ENCODE results near the gene POLR3GL. TPM values are rescaled to one million over a fixed set of nuclear protein-coding genes. Genes with fewer than 3 reads are reported as not detected.
A peak's percentile ranks its signal among the peaks of the same experiment; 100 is the strongest.

POLR3GL gene
- total RNA-seq, 6 experiments from 2014 or later: 8.4 to 14.3 (median 11.9) TPM

- ATAC-seq (no peak), DNase-seq (peak in 1 of 3 donors; percentile 40)
- Histone ChIP-seq H3K27ac (peak overlapping the region; percentile 88 to 98 (median 92)), H3K36me3 (peaks cover 0 to 29% (median 23%) of the 10 kb centered on the region in 4 donors), H3K4me3 (peak overlapping the region in 2 of 3 donors; percentile 83 to 91), H3K4me1 (peaks cover 0 to 54% (median 21%) of the 10 kb centered on the region in 4 donors), H3K9me3 (no peaks in the 10 kb centered on the region), H3K27me3 (no peaks in the 10 kb centered on the region)
- intact Hi-C loops (cut with DNase I): no loop called here
- no peak for TF ChIP-seq POLR2A (IDR thresholded peaks at IDR 0.05)
- TF ChIP-seq CTCF (IDR thresholded peaks at IDR 0.05): no peak
- WGBS (ENCODE audit: insufficient coverage, low coverage, low lambda C conversion rate, missing lambda C conversion rate): 1% methylated on average over 3 of the region's 3 CpGs
Measured at GRCh38 chr1:145997718-145998023, 33.2 kb downstream of the POLR3GL start.

GRCh38 chr1:145999321-146000024 lies 35.0 kb downstream of the POLR3GL start:
- peak; percentile 51 to 81 (median 67) for DNase-seq
- TF ChIP-seq POLR2A (IDR thresholded peaks at IDR 0.05) (peak; percentile 75), CTCF (IDR thresholded peaks at IDR 0.05) (no peak)
- ATAC-seq: peak; percentile 56 to 65 (median 63)

GRCh38 chr1:146001709-146002108 lies 37.2 kb downstream of the POLR3GL start:
- Histone ChIP-seq H3K27ac (no peak overlapping the region), H3K4me1 (peaks cover 0 to 34% (median 12%) of the 10 kb centered on the region in 4 donors), H3K36me3 (no peaks in the 10 kb centered on the region), H3K4me3 (no peak overlapping the region), H3K9me3 (no peaks in the 10 kb centered on the region), H3K27me3 (no peaks in the 10 kb centered on the region)
- TF ChIP-seq POLR2A (IDR thresholded peaks at IDR 0.05) (no peak), CTCF (IDR thresholded peaks at IDR 0.05) (no peak)
- intact Hi-C loops (cut with DNase I): no loop called here
- DNase-seq (no peak), ATAC-seq (no peak)
- 45% methylated on average over 1 of the region's 2 CpGs for WGBS (ENCODE audit: insufficient coverage, low coverage, low lambda C conversion rate, missing lambda C conversion rate)

More at GRCh38 chr1:145999321-146000024, 35.0 kb downstream of the POLR3GL start:
- peak overlapping the region; percentile 39 to 98 (median 88) for H3K27ac ChIP-seq
- no peaks in the 10 kb centered on the region for H3K27me3 ChIP-seq
- H3K4me3 ChIP-seq: peak overlapping the region in 2 of 3 donors; percentile 3 to 4
- 10% methylated on average over 5 of the region's 5 CpGs for WGBS (ENCODE audit: insufficient coverage, low coverage, low lambda C conversion rate, missing lambda C conversion rate)
- H3K4me1 ChIP-seq: peaks cover 0 to 38% (median 14%) of the 10 kb centered on the region in 4 donors
- H3K9me3 ChIP-seq: no peaks in the 10 kb centered on the region
- intact Hi-C loops (cut with DNase I): no loop called here
- H3K36me3 ChIP-seq: peaks cover 0 to 11% (median 8%) of the 10 kb centered on the region in 4 donors

GRCh38 chr1:146007489-146008133 lies 43.1 kb downstream of the POLR3GL start:
- intact Hi-C loops (cut with DNase I): no loop called here
- ATAC-seq: no peak
- no peaks in the 10 kb centered on the region for H3K9me3 ChIP-seq
- no peak overlapping the region for H3K4me3 ChIP-seq
- no peaks in the 10 kb centered on the region for H3K27me3 ChIP-seq
- H3K4me1 ChIP-seq: peaks cover 0 to 8% (median 1%) of the 10 kb centered on the region in 4 donors
- no peaks in the 10 kb centered on the region for H3K36me3 ChIP-seq
- WGBS (ENCODE audit: insufficient coverage, low coverage, low lambda C conversion rate, missing lambda C conversion rate): 67% methylated on average over 8 of the region's 8 CpGs
- H3K27ac ChIP-seq: peak overlapping the region in 2 of 3 donors; percentile 59 to 75
- no peak for DNase-seq
- TF ChIP-seq POLR2A (IDR thresholded peaks at IDR 0.05) (no peak), CTCF (IDR thresholded peaks at IDR 0.05) (no peak)

Measured in right lobe of liver (tissue), 6 donors.